GM18505 (cell line): Measurements from ENCODE around the gene GTF3C4.

Experiments used
- ATAC-seq: cut with Tn5 transposase; IDR thresholded peaks from one replicate; pipeline ENCODE4 v1.9.1; 2021; ENCODE audit not compliant: unreplicated experiment
- POLR2A ChIP-seq: IDR thresholded peaks from 4 replicates; pipeline ENCODE4 v1.6.1; 2011; ENCODE audit warnings: borderline replicate concordance; ENCODE audit not compliant: insufficient read depth, insufficient read length; ENCODE audit errors: extremely low read depth

The GTF3C4 gene

DNA sequence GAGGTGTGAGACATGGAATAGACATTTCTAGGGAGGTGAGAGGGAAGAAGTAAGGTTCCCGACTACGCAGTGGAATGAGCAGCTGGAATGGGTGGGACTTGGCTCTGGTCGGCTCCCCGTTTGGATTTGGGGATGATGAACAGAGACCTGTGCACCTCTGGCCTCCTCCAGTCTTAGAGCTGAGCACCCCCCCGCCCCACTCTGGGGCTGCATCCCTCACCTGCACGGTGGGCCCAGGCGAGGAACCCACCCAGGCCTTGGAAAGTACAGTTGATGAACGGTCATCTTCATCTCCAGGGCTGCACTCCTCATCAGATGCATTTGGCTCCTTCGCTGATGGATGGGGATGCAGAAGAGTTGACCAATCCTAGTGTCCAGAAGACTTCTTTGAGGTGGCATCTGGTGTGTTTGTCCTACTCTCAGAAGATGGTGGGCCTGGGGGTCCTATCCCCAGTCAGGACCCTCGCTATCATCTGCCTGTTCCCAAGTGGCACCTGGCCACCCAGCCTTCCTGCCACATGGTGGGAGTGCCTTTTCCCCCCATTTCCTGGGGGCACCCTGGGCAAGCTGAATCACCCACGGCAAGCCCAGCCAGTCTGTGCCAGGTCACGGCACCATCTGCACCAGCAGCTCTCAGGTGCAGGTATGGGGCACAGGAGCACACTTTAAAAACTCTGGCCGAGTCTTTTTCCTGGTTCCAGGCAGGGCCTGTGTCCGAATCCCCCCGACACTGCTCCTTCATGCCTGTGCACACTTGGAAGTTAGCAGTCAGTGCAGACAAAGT lies 70.5 kb downstream of the GTF3C4 start:
- no peak for TF ChIP-seq POLR2A
- ATAC-seq, result no peak

GRCh38 chr9:132742821-132743311 lies 72.6 kb downstream of the GTF3C4 start:
- TF ChIP-seq POLR2A, result no peak
- no peak for ATAC-seq

DNA sequence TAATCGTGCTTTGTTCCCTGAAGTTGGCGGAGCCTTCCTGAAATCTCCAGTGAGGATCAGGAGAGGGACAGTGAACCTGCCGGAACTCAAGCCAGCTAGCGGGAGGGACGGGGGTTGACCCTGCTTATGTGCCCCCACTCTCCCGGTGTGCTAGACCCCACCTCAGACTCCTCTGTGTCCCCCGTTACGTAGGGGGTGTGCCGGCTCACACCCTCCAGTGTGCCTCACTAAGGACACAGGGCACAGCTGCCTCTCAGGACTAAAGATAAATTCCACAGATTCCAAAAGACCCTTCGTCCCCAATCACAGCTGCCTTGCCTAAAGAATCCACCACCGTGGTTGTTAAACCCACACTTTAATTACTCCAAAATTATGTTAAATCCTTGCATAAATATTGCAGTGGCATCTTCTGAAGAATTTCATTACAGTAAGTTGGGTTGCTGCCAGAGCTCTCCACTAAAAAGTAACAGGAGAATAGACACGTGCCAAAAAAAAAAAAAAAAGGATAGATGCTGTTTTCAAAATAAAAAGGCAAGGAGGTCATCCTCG lies 73.7 kb downstream of the GTF3C4 start:
- no peak for TF ChIP-seq POLR2A
- no peak for ATAC-seq
